ENCODE data around the gene NAT8L. TPM values are rescaled to one million over a fixed set of nuclear protein-coding genes. Genes with fewer than 3 reads are reported as not detected.

NAT8L gene
- total and polyA plus RNA-seq, 2 of the 13 experiments (the other 11 are each of a cell fraction or from before 2014, with no cell fraction given) = 2.2 to 3.3 TPM

GRCh38 chr4:2048831-2049230, 10.3 kb upstream of the NAT8L start:
- Histone ChIP-seq H3K27ac (ENCODE audit: extremely low read length, insufficient read depth, low read length) (no peak overlapping the region), H3K79me2 (ENCODE audit: insufficient read depth, low read length) (no peaks in the 10 kb centered on the region), H3K4me3 (replicated peaks in 1 of 3; ENCODE audit: insufficient read depth in 1 of 3, low read depth in 2 of 3, low read length in 3 of 3) (no peak overlapping the region), H3K9me3 (ENCODE audit: low read length) (no peaks in the 10 kb centered on the region), H3K4me2 (ENCODE audit: low read depth, low read length) (no peak overlapping the region), H3K36me3 (replicated peaks in 1 of 2; ENCODE audit: control insufficient read depth in 1 of 2, insufficient read depth in 2 of 2, low read length in 2 of 2) (no peaks in the 10 kb centered on the region), H3K27me3 (ENCODE audit: control insufficient read depth in 1 of 2, insufficient read depth in 2 of 2, low read length in 2 of 2) (peaks cover 1 to 20% of the 10 kb centered on the region in 2 experiments; a peak in 3 of 5 replicates), H2AFZ (ENCODE audit: low read length) (no peak overlapping the region), H3K4me1 (ENCODE audit: insufficient read depth, low read length) (no peaks in the 10 kb centered on the region), H3K9ac (ENCODE audit: insufficient read depth, low read depth, low read length) (no peak overlapping the region), H4K20me1 (ENCODE audit: insufficient read depth, low read length) (no peaks in the 10 kb centered on the region)
- intact Hi-C loops (cut with micrococcal nuclease; ENCODE audit: unreplicated experiment) (no loop called here), in situ Hi-C loops (cut with HindIII; ENCODE audit: extremely low pct_ligation_motif_present, low pct_unique_long_range_greater_than_20kb) (no loop called here)
- ChIA-PET POLR2A (no interaction called here), CTCF (ENCODE audit: low intra/inter-chr PET ratio, low total read pairs) (no interaction called here)
- no peak for FAIRE-seq
- ATAC-seq = no peak
- no TSS peak for BruUV-seq (replicated peaks)
- DNase-seq (ENCODE audit: low spot score) = no peak
- WGBS (ENCODE audit: low lambda C conversion rate) = 39% methylated on average over 8 of the region's 8 CpGs
- no peak for TF ChIP-seq ZMYM2 (CRISPR knock-in tag; IDR thresholded peaks at IDR 0.05)
- no peak for TF ChIP-seq IKZF1 (IDR thresholded peaks at IDR 0.05)
- no peak for TF ChIP-seq CREM (IDR thresholded peaks at IDR 0.05)
- TF ChIP-seq CREM (CRISPR knock-in tag; IDR thresholded peaks at IDR 0.05) = no peak
- TF ChIP-seq ZNF20 (CRISPR knock-in tag; IDR thresholded peaks at IDR 0.05) = no peak
- TF ChIP-seq SNRNP70 (IDR thresholded peaks at IDR 0.05; ENCODE audit: low read depth, low read length) = no peak
- TF ChIP-seq FOXJ3 (CRISPR knock-in tag; IDR thresholded peaks at IDR 0.05; ENCODE audit: borderline replicate concordance) = no peak
- no peak for TF ChIP-seq HNRNPK (IDR thresholded peaks at IDR 0.05; ENCODE audit: low read depth, low read length, poor library complexity, severe bottlenecking)
- TF ChIP-seq KAT7 (CRISPR knock-in tag; IDR thresholded peaks at IDR 0.05; ENCODE audit: borderline replicate concordance) = no peak
- TF ChIP-seq PREB (CRISPR knock-in tag; IDR thresholded peaks at IDR 0.05) = no peak
- TF ChIP-seq TAF1 (CRISPR knock-in tag; IDR thresholded peaks at IDR 0.05) = no peak
- no peak for TF ChIP-seq TP53 (CRISPR knock-in tag; conservative IDR thresholded peaks at IDR 0.05)
- TF ChIP-seq, protein P1, sequence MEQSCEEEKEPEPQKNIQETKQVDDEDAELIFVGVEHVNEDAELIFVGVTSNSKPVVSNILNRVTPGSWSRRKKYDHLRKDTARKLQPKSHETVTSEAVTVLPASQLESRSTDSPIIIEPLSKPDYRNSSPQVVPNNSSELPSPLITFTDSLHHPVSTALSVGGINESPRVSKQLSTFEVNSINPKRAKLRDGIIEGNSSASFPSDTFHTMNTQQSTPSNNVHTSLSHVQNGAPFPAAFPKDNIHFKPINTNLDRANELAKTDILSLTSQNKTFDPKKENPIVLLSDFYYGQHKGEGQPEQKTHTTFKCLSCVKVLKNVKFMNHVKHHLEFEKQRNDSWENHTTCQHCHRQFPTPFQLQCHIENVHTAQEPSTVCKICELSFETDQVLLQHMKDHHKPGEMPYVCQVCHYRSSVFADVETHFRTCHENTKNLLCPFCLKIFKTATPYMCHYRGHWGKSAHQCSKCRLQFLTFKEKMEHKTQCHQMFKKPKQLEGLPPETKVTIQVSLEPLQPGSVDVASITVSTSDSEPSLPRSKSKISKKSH (CRISPR knock-in tag; IDR thresholded peaks at IDR 0.05; ENCODE audit: borderline replicate concordance) = no peak
- TF ChIP-seq TFE3 (CRISPR knock-in tag; IDR thresholded peaks at IDR 0.05) = no peak
- TF ChIP-seq ZNF879 (CRISPR knock-in tag; IDR thresholded peaks at IDR 0.05) = no peak
- TF ChIP-seq MEIS1 (CRISPR knock-in tag; IDR thresholded peaks at IDR 0.05; ENCODE audit: borderline replicate concordance) = no peak
- no peak for TF ChIP-seq ZNF629 (CRISPR knock-in tag; conservative IDR thresholded peaks at IDR 0.05)
- TF ChIP-seq, protein P2, sequence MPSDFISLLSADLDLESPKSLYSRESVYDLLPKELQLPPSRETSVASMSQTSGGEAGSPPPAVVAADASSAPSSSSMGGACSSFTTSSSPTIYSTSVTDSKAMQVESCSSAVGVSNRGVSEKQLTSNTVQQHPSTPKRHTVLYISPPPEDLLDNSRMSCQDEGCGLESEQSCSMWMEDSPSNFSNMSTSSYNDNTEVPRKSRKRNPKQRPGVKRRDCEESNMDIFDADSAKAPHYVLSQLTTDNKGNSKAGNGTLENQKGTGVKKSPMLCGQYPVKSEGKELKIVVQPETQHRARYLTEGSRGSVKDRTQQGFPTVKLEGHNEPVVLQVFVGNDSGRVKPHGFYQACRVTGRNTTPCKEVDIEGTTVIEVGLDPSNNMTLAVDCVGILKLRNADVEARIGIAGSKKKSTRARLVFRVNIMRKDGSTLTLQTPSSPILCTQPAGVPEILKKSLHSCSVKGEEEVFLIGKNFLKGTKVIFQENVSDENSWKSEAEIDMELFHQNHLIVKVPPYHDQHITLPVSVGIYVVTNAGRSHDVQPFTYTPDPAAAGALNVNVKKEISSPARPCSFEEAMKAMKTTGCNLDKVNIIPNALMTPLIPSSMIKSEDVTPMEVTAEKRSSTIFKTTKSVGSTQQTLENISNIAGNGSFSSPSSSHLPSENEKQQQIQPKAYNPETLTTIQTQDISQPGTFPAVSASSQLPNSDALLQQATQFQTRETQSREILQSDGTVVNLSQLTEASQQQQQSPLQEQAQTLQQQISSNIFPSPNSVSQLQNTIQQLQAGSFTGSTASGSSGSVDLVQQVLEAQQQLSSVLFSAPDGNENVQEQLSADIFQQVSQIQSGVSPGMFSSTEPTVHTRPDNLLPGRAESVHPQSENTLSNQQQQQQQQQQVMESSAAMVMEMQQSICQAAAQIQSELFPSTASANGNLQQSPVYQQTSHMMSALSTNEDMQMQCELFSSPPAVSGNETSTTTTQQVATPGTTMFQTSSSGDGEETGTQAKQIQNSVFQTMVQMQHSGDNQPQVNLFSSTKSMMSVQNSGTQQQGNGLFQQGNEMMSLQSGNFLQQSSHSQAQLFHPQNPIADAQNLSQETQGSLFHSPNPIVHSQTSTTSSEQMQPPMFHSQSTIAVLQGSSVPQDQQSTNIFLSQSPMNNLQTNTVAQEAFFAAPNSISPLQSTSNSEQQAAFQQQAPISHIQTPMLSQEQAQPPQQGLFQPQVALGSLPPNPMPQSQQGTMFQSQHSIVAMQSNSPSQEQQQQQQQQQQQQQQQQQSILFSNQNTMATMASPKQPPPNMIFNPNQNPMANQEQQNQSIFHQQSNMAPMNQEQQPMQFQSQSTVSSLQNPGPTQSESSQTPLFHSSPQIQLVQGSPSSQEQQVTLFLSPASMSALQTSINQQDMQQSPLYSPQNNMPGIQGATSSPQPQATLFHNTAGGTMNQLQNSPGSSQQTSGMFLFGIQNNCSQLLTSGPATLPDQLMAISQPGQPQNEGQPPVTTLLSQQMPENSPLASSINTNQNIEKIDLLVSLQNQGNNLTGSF (CRISPR knock-in tag; IDR thresholded peaks at IDR 0.05) = no peak
